Neural progenitor cell (in vitro differentiated cells): ENCODE measurements around the gene FUT4.

Experiments used
- CTCF ChIP-seq: fragments of 200-600 bp; sonication (generic); IDR thresholded peaks from 2 replicates; pipeline ENCODE4 v1.5.1; 2017; ENCODE audit warnings: antibody characterized with exemption, mild to moderate bottlenecking
- EZH2phosphoT487 ChIP-seq: fragments of 200-600 bp; sonication (generic); IDR thresholded peaks from 2 replicates; pipeline ENCODE4 v1.6.1; 2017; ENCODE audit warnings: antibody characterized with exemption

DNA sequence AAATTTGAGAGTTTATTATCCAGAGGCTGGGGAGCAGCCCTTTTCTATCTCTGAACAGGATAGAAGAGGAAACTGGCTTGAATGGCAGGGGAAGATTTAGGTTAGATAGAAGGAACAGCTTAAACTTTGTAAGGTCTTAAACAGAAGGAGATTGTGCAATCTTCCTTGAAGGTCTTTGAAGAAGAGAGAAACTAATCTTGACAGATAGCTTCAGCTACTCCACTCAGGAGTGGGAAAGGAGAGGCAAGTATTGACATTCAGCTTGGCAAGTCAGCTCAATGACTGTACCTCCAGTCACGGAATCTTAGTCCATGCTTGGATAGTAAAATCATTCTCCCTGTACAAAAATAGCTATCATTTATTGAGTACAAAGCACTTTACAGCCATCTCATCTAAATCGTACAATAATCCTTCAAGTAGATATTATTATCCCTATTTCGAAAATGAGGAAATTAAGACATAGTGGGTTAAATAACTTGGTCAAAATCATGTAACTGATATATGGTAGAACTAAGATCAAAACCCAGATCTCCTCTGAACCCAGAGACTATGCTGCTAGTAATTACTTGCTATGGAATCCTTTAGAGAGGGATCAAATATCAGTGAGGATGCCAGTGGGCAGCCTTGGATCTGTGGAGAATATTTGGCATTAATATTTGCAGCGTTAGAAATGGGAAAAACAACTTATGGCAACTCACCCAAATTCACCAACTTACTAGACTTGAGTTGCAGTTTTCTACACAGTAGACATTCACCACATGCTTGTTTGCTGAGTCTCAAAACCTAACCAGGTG lies 16.9 kb upstream of the FUT4 start:
- TF ChIP-seq EZH2phosphoT487 (no peak), CTCF (no peak)
